GM21447 (cell line): ENCODE data around the gene PLPP4.

Experiments
- ATAC-seq: cut with Tn5 transposase; IDR thresholded peaks from one replicate; pipeline ENCODE4 v1.9.1; 2021; ENCODE audit not compliant: unreplicated experiment

Gene PLPP4

GRCh38 chr10:120572307-120572706 is 115.3 kb downstream of the PLPP4 start:
- no peak for ATAC-seq

- ATAC-seq: no peak
These were observed 116.3 kb downstream of the PLPP4 start for GRCh38 chr10:120573355-120573754.

GRCh38 chr10:120574981-120575380 is 118.0 kb downstream of the PLPP4 start:
- no peak for ATAC-seq

GRCh38 chr10:120575411-120575810 is 118.4 kb downstream of the PLPP4 start:
- no peak for ATAC-seq

GRCh38 chr10:120578134-120578533 is 121.1 kb downstream of the PLPP4 start:
- ATAC-seq: no peak

GRCh38 chr10:120578890-120579289 is 121.9 kb downstream of the PLPP4 start:
- no peak for ATAC-seq

GRCh38 chr10:120580918-120581895 is 124.2 kb downstream of the PLPP4 start:
- ATAC-seq: no peak

GRCh38 chr10:120582753-120583152 is 125.7 kb downstream of the PLPP4 start:
- no peak for ATAC-seq

GRCh38 chr10:120583424-120584108 is 126.5 kb downstream of the PLPP4 start:
- ATAC-seq: no peak

- no peak for ATAC-seq
These were observed 127.8 kb downstream of the PLPP4 start for GRCh38 chr10:120584786-120585185.

GRCh38 chr10:120586471-120586872 is 129.4 kb downstream of the PLPP4 start:
- no peak for ATAC-seq

GRCh38 chr10:120587061-120587460 is 130.0 kb downstream of the PLPP4 start:
- ATAC-seq: no peak

- no peak for ATAC-seq
These were observed 131.3 kb downstream of the PLPP4 start for GRCh38 chr10:120588311-120588710.

GRCh38 chr10:120593693-120594092 is 136.7 kb downstream of the PLPP4 start:
- ATAC-seq: no peak

GRCh38 chr10:120597902-120598301 is 140.9 kb downstream of the PLPP4 start:
- ATAC-seq: no peak

- no peak for ATAC-seq
These were observed 141.4 kb downstream of the PLPP4 start for GRCh38 chr10:120598386-120598785.

- ATAC-seq: no peak
These were observed 142.2 kb downstream of the PLPP4 start for GRCh38 chr10:120599200-120599724.

- ATAC-seq: peak; percentile 36
These were observed 144.0 kb downstream of the PLPP4 start for GRCh38 chr10:120600871-120601649.

GRCh38 chr10:120601999-120602398 is 145.0 kb downstream of the PLPP4 start:
- no peak for ATAC-seq

- ATAC-seq: no peak
These were observed 148.4 kb downstream of the PLPP4 start for GRCh38 chr10:120605410-120605809.
